ENCODE results near the gene BICDL2.

The BICDL2 gene

DNA sequence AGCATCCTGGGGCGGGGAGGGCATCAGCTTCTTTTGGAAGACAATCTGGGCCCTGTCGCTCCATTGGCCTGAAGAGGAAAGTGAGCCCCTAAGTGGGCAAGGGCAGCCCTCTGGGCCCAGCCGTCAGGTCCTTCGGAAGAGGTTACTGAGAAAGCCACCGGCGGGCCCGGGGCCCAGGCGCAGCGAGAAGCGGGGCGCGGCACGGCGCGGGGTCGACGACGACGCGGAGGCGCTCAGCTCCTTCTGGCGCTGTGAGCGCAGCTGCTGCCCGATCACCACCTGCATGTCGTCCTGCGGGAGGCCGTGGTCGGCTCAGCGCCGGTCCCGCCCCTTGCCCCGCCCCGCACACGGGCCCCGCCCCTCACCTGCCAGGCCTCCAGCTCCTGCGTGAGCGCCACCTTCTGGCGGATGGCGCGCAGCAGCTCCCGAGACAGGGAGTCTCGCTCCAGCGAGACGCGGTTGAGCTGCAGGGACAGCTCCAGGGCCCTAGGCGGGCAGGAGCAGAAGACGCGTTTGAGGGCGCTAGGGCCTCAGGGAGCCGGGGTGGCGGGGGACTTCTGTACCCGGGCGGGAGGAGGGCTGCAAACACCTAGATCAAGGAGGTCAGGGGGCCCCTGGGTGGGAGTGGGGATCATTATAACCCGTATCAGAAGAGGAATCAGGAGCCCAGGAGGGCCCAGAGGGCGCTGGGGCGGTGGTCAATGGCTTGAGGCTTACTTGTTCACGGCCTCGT lies 8.6 kb downstream of the BICDL2 start:
- no peaks in the 10 kb centered on the region for H3K9me3 Mint-ChIP-seq
- H3K4me1 Mint-ChIP-seq (ENCODE audit: low read depth), result peaks cover 25% of the 10 kb centered on the region
- H3K27ac Mint-ChIP-seq, result no peak overlapping the region
- peaks cover 4% of the 10 kb centered on the region for H3K36me3 Mint-ChIP-seq (ENCODE audit: low read depth)
- H3K27me3 Mint-ChIP-seq (ENCODE audit: low read depth), result peaks cover 17% of the 10 kb centered on the region
- no peak overlapping the region for H3K4me3 Mint-ChIP-seq

GRCh38 chr16:3027489-3027795 lies 9.3 kb downstream of the BICDL2 start:
- Mint-ChIP-seq H3K27ac (no peak overlapping the region), H3K4me3 (no peak overlapping the region)

DNA sequence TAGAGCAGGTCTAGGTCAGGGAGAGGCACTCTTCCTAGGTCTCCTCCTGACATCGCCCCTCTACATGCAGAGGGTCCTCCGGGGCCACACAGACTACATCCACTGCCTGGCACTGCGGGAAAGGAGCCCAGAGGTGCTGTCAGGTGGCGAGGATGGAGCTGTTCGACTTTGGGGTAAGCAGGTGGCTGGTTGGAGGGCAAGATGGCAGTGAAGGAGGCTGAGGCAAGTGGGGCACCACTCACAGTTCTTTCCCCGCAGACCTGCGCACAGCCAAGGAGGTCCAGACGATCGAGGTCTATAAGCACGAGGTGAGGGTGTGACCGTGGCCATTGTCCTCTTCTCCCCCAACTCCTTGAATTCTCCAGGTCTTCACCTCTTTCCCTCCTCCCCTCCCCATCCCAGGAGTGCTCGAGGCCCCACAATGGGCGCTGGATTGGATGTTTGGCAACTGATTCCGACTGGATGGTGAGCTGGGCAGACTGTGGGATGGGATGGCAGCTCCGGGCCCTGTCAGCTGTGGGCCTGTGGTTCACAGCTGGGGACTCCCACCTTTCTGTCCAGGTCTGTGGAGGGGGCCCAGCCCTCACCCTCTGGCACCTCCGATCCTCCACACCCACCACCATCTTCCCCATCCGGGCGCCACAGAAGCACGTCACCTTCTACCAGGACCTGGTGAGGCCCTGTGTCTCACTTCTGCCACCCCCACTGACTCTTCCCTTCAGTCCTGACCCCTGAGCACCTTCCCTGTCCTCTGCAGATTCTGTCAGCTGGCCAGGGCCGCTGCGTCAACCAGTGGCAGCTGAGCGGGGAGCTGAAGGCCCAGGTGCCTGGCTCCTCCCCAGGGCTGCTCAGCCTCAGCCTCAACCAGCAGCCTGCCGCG lies 9.9 kb downstream of the BICDL2 start:
- Mint-ChIP-seq H3K27me3 (ENCODE audit: low read depth) (peaks cover 4% of the 10 kb centered on the region), H3K36me3 (ENCODE audit: low read depth) (peaks cover 4% of the 10 kb centered on the region), H3K4me1 (ENCODE audit: low read depth) (peaks cover 31% of the 10 kb centered on the region), H3K9me3 (no peaks in the 10 kb centered on the region), H3K4me3 (no peak overlapping the region), H3K27ac (no peak overlapping the region)

More at GRCh38 chr16:3027489-3027795, 9.3 kb downstream of the BICDL2 start:
- Mint-ChIP-seq H3K4me1 (ENCODE audit: low read depth) (peaks cover 27% of the 10 kb centered on the region), H3K36me3 (ENCODE audit: low read depth) (peaks cover 4% of the 10 kb centered on the region), H3K27me3 (ENCODE audit: low read depth) (peaks cover 10% of the 10 kb centered on the region), H3K9me3 (no peaks in the 10 kb centered on the region)

- H3K27me3 Mint-ChIP-seq (ENCODE audit: low read depth), result no peaks in the 10 kb centered on the region
- peaks cover 4% of the 10 kb centered on the region for H3K36me3 Mint-ChIP-seq (ENCODE audit: low read depth)
- H3K27ac Mint-ChIP-seq, result no peak overlapping the region
- peaks cover 39% of the 10 kb centered on the region for H3K4me1 Mint-ChIP-seq (ENCODE audit: low read depth)
- no peak overlapping the region for H3K4me3 Mint-ChIP-seq
- H3K9me3 Mint-ChIP-seq, result no peaks in the 10 kb centered on the region
Observed at GRCh38 chr16:3026003-3026378, 10.8 kb downstream of the BICDL2 start.

- peaks cover 4% of the 10 kb centered on the region for H3K36me3 Mint-ChIP-seq (ENCODE audit: low read depth)
- no peak overlapping the region for H3K4me3 Mint-ChIP-seq
- no peaks in the 10 kb centered on the region for H3K9me3 Mint-ChIP-seq
Observed at GRCh38 chr16:3025032-3026002, 11.4 kb downstream of the BICDL2 start.

DNA sequence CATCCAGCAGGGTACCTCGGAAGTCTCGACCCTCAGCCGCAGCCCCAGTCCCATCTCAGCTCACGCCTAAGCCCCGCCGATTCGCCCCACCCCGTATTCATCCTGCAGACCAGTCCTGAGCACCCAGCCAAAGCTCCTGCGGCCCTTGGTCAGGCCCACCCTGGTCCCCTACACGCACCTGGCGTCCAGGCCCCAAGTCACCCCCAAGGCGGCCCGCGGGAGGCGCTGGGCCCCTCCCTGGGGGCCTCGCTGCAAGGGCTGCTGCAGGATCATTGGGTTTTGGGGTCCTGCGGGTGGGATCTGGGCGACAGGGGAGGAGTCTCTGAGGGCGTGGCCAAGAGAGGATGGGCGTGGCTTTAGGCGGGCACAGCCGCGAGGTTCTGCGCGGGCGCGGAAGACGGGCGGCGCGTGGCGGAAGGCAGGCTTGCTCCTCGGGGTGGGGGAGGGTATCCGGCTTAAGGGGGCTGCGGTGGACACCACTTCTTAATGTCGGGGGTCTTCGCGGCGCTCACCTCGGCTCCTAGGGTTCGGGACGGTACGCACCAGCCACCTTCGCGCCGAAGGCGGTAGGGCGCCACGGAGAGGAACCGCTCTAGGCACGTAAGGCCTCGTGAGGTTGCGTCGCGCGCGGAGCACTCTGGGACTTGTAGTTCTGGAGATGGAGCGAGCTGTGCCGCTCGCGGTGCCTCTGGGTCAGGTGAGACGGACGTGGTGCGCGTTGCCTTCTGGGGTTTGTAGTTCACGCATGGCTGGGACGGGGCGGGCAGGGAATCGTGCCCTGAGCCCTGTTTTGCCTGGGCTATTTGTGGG lies 12.9 kb downstream of the BICDL2 start, which contains the start of the genes HCFC1R1 and THOC6:
Gene HCFC1R1 (minus strand): TSS at position 274 of the 810 bp plus-strand sequence. CDS start 1 bp downstream, at position 273.
Gene THOC6 (plus strand): TSS at position 367 of the 810 bp plus-strand sequence. CDS start 292 bp downstream, at position 659.
- no peaks in the 10 kb centered on the region for H3K27me3 Mint-ChIP-seq (ENCODE audit: low read depth)
- H3K27ac Mint-ChIP-seq, result peak within 1 kb of the TSS; percentile 91
- H3K9me3 Mint-ChIP-seq, result no peaks in the 10 kb centered on the region
- H3K4me1 Mint-ChIP-seq (ENCODE audit: low read depth), result peaks cover 35% of the 10 kb centered on the region
- H3K4me3 Mint-ChIP-seq, result peak within 1 kb of the TSS; percentile 87
- H3K36me3 Mint-ChIP-seq (ENCODE audit: low read depth), result peaks cover 4% of the 10 kb centered on the region

More at GRCh38 chr16:3025032-3026002, 11.4 kb downstream of the BICDL2 start:
- H3K27ac Mint-ChIP-seq, result no peak overlapping the region
- no peaks in the 10 kb centered on the region for H3K27me3 Mint-ChIP-seq (ENCODE audit: low read depth)
- H3K4me1 Mint-ChIP-seq (ENCODE audit: low read depth), result peaks cover 41% of the 10 kb centered on the region

GRCh38 chr16:3023415-3023668 lies 13.4 kb downstream of the BICDL2 start:
- no peaks in the 10 kb centered on the region for H3K9me3 Mint-ChIP-seq
- H3K4me1 Mint-ChIP-seq (ENCODE audit: low read depth), result peaks cover 36% of the 10 kb centered on the region
- peak overlapping the region; percentile 91 for H3K27ac Mint-ChIP-seq
- peak overlapping the region; percentile 87 for H3K4me3 Mint-ChIP-seq
- H3K27me3 Mint-ChIP-seq (ENCODE audit: low read depth), result peaks cover 5% of the 10 kb centered on the region
- peaks cover 4% of the 10 kb centered on the region for H3K36me3 Mint-ChIP-seq (ENCODE audit: low read depth)

GRCh38 chr16:3022684-3023414 lies 13.9 kb downstream of the BICDL2 start:
- H3K27ac Mint-ChIP-seq, result peak overlapping the region; percentile 91
- H3K36me3 Mint-ChIP-seq (ENCODE audit: low read depth), result peaks cover 4% of the 10 kb centered on the region
- H3K4me3 Mint-ChIP-seq, result peak overlapping the region; percentile 87
- H3K4me1 Mint-ChIP-seq (ENCODE audit: low read depth), result peaks cover 36% of the 10 kb centered on the region
- peaks cover 6% of the 10 kb centered on the region for H3K27me3 Mint-ChIP-seq (ENCODE audit: low read depth)
- H3K9me3 Mint-ChIP-seq, result no peaks in the 10 kb centered on the region

GRCh38 chr16:3022208-3022683 lies 14.5 kb downstream of the BICDL2 start:
- Mint-ChIP-seq H3K27me3 (ENCODE audit: low read depth) (peaks cover 6% of the 10 kb centered on the region), H3K4me1 (ENCODE audit: low read depth) (peaks cover 36% of the 10 kb centered on the region), H3K9me3 (no peaks in the 10 kb centered on the region), H3K36me3 (ENCODE audit: low read depth) (peaks cover 4% of the 10 kb centered on the region), H3K27ac (peak overlapping the region; percentile 91), H3K4me3 (peak overlapping the region; percentile 87)

- no peaks in the 10 kb centered on the region for H3K9me3 Mint-ChIP-seq
- H3K27me3 Mint-ChIP-seq (ENCODE audit: low read depth), result peaks cover 6% of the 10 kb centered on the region
- peaks cover 4% of the 10 kb centered on the region for H3K36me3 Mint-ChIP-seq (ENCODE audit: low read depth)
- peak overlapping the region; percentile 91 for H3K27ac Mint-ChIP-seq
- peak overlapping the region; percentile 87 for H3K4me3 Mint-ChIP-seq
- peaks cover 36% of the 10 kb centered on the region for H3K4me1 Mint-ChIP-seq (ENCODE audit: low read depth)
Observed at GRCh38 chr16:3021449-3022207, 15.1 kb downstream of the BICDL2 start.

GRCh38 chr16:3020604-3021448 lies 15.9 kb downstream of the BICDL2 start:
- H3K27ac Mint-ChIP-seq, result peak overlapping the region; percentile 91
- H3K9me3 Mint-ChIP-seq, result no peaks in the 10 kb centered on the region
- H3K4me1 Mint-ChIP-seq (ENCODE audit: low read depth), result peaks cover 36% of the 10 kb centered on the region

GRCh38 chr16:3020247-3020603 lies 16.5 kb downstream of the BICDL2 start, which contains the start of gene TNFRSF12A:
Gene TNFRSF12A (plus strand): TSS chr16:3020368. CDS start chr16:3020398, 30 bp downstream.
- no peaks in the 10 kb centered on the region for H3K9me3 Mint-ChIP-seq
- H3K4me3 Mint-ChIP-seq, result peak within 1 kb of the TSS; percentile 87
- H3K27ac Mint-ChIP-seq, result peak within 1 kb of the TSS; percentile 91

More at GRCh38 chr16:3020604-3021448, 15.9 kb downstream of the BICDL2 start:
- peaks cover 9% of the 10 kb centered on the region for H3K27me3 Mint-ChIP-seq (ENCODE audit: low read depth)
- H3K36me3 Mint-ChIP-seq (ENCODE audit: low read depth), result peaks cover 3% of the 10 kb centered on the region
- peak overlapping the region; percentile 87 for H3K4me3 Mint-ChIP-seq

More at GRCh38 chr16:3020247-3020603, 16.5 kb downstream of the BICDL2 start, which contains the start of gene TNFRSF12A:
- Mint-ChIP-seq H3K36me3 (ENCODE audit: low read depth) (peaks cover 3% of the 10 kb centered on the region), H3K4me1 (ENCODE audit: low read depth) (peaks cover 36% of the 10 kb centered on the region), H3K27me3 (ENCODE audit: low read depth) (peaks cover 9% of the 10 kb centered on the region)

Measured in T-helper 1 cell treated with Interleukin-12 subunit alpha and Interleukin-12 subunit beta and Interleukin-4 antibody, amounts not matched to agents 30 μg/mL and 1 μg/mL, for 36 hours (primary cell).